Measurements from ENCODE around the gene TNNC1. TPM values are rescaled to one million over a fixed set of nuclear protein-coding genes. Genes with fewer than 3 reads are reported as not detected.

TNNC1 gene
- total and polyA plus RNA-seq, 2 donors (not counting 1 experiment from before 2014, with no cell fraction given): 1.1 to 5.4 TPM

DNA sequence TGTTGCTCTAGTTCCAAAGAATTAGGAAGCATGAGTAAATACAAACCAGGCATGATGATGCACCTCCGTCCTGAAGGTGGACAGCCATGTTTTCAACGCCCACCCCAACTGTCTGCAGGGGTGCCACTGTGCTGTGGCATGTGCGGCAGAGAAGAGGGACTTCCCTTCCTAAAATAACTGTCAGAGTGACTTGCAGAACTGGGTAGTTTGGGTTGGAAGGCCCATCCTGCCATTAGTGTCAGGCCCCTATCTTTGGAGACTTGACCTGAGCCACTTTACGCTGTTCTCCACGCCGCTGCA, 23.9 kb upstream of the TNNC1 start:
- CTCF ChIA-PET: no interaction called here

DNA sequence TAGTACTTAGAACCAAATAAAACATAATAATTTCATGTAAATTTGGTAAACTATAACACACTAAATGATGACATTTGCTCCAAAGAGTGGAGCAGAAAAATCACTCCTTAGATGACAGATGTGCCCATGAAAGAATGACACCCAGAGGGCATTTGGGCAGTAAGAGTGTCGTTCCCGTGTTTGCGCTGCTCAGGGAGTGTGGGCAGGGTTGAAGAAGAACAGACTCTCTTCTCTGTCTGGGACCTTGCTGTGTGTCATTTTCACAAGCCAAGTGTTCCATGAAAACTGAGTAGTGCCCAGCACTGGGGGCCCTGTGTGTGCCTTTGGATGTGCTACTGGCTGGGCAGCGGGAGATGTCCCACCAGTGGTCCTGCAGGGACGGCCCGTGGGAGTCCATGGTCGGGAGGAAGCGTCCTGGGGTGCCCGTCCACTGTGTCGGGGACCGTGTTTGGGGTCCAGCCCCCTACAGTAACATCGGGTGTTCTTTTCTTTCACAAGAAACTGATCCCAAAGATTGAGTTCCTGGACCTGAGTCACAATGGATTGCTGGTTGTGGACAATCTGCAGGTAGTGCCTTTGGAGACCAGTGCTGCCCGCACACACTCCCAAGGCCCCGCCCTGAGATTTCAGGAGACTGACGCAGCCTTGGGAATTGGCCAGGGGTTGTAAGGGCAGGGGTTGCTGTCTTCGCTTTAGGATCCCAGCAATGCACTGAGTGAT, 23.4 kb upstream of the TNNC1 start:
- intact Hi-C loops (cut with micrococcal nuclease): no loop called here

More for the DNA sequence above, 23.9 kb upstream of the TNNC1 start:
- Mint-ChIP-seq H3K4me3 (no peak overlapping the region), H3K9me3 (ENCODE audit: insufficient read depth) (no peaks in the 10 kb centered on the region), H3K4me1 (no peaks in the 10 kb centered on the region), H3K27ac (no peak overlapping the region), H3K27me3 (no peaks in the 10 kb centered on the region)
- H3K4me2 ChIP-seq (replicated peaks; ENCODE audit: low read depth, low read length, poor library complexity, severe bottlenecking): no peak overlapping the region
- no peaks in the 10 kb centered on the region for H4K20me1 ChIP-seq (ENCODE audit: control insufficient read depth, insufficient read depth, low read length, poor library complexity, severe bottlenecking)
- TF ChIP-seq, protein P1, sequence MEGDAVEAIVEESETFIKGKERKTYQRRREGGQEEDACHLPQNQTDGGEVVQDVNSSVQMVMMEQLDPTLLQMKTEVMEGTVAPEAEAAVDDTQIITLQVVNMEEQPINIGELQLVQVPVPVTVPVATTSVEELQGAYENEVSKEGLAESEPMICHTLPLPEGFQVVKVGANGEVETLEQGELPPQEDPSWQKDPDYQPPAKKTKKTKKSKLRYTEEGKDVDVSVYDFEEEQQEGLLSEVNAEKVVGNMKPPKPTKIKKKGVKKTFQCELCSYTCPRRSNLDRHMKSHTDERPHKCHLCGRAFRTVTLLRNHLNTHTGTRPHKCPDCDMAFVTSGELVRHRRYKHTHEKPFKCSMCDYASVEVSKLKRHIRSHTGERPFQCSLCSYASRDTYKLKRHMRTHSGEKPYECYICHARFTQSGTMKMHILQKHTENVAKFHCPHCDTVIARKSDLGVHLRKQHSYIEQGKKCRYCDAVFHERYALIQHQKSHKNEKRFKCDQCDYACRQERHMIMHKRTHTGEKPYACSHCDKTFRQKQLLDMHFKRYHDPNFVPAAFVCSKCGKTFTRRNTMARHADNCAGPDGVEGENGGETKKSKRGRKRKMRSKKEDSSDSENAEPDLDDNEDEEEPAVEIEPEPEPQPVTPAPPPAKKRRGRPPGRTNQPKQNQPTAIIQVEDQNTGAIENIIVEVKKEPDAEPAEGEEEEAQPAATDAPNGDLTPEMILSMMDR (IDR thresholded peaks at IDR 0.05): no peak
- TF ChIP-seq EZH2 (IDR thresholded peaks at IDR 0.05; ENCODE audit: borderline replicate concordance, insufficient read depth, low read depth, low read length, poor library complexity, severe bottlenecking): no peak
- no peak overlapping the region for H2AFZ ChIP-seq (ENCODE audit: insufficient read depth, low read depth, low read length, poor library complexity, severe bottlenecking)
- WGBS (ENCODE audit: insufficient coverage): 97% methylated on average over 5 of the region's 6 CpGs
- H3K4me3 ChIP-seq (ENCODE audit: control extremely low read depth in 1 of 5, extremely low read depth in 1 of 5, insufficient read depth in 1 of 5, low read depth in 2 of 5, low read length in 4 of 5): no peak overlapping the region
- no peak overlapping the region for H3K27ac ChIP-seq (ENCODE audit: low read length in 2 of 2)
- no peak overlapping the region for H3K9ac ChIP-seq (ENCODE audit: low read length)
- no peaks in the 10 kb centered on the region for H3K4me1 ChIP-seq (ENCODE audit: control insufficient read depth in 2 of 2, insufficient read depth in 2 of 2, low read length in 2 of 2)
- no peak for DNase-seq
- POLR2A ChIA-PET: no interaction called here
- intact Hi-C loops (cut with micrococcal nuclease): no loop called here
- no peak for ATAC-seq (ENCODE audit: low read depth)
- H3K9me3 ChIP-seq (ENCODE audit: control extremely low read depth in 1 of 3, control insufficient read depth in 2 of 3, insufficient read depth in 1 of 3, low read length in 2 of 3): no peaks in the 10 kb centered on the region
- no peaks in the 10 kb centered on the region for H3K79me2 ChIP-seq (ENCODE audit: control insufficient read depth, insufficient read depth, low read length)
- H3K36me3 ChIP-seq (replicated peaks in 1 of 2; ENCODE audit: control extremely low read depth in 1 of 2, control insufficient read depth in 1 of 2, extremely low read depth in 1 of 2, insufficient read depth in 2 of 2, low read length in 1 of 2): peaks cover 4 to 79% of the 10 kb centered on the region in 2 experiments
- no peaks in the 10 kb centered on the region for H3K27me3 ChIP-seq (replicated peaks in 1 of 4; ENCODE audit: control extremely low read depth in 1 of 4, control insufficient read depth in 3 of 4, insufficient read depth in 4 of 4, low read length in 3 of 4)

More for the DNA sequence above, 23.4 kb upstream of the TNNC1 start:
- H3K9ac ChIP-seq (ENCODE audit: low read length): no peak overlapping the region
- H3K27me3 Mint-ChIP-seq: no peaks in the 10 kb centered on the region
- no peak overlapping the region for H3K4me3 Mint-ChIP-seq
- ATAC-seq (ENCODE audit: low read depth) (no peak), DNase-seq (no peak)
- H3K4me3 ChIP-seq (ENCODE audit: control extremely low read depth in 1 of 5, extremely low read depth in 1 of 5, insufficient read depth in 1 of 5, low read depth in 2 of 5, low read length in 4 of 5): no peak overlapping the region
- no peak overlapping the region for H3K27ac Mint-ChIP-seq
- no peaks in the 10 kb centered on the region for H3K9me3 Mint-ChIP-seq (ENCODE audit: insufficient read depth)
- peaks cover 1% of the 10 kb centered on the region for H3K79me2 ChIP-seq (ENCODE audit: control insufficient read depth, insufficient read depth, low read length)
- ChIA-PET CTCF (no interaction called here), POLR2A (no interaction called here)
- peaks cover 4 to 80% of the 10 kb centered on the region in 2 experiments for H3K36me3 ChIP-seq (replicated peaks in 1 of 2; ENCODE audit: control extremely low read depth in 1 of 2, control insufficient read depth in 1 of 2, extremely low read depth in 1 of 2, insufficient read depth in 2 of 2, low read length in 1 of 2)
- no peak overlapping the region for H2AFZ ChIP-seq (ENCODE audit: insufficient read depth, low read depth, low read length, poor library complexity, severe bottlenecking)
- no peaks in the 10 kb centered on the region for H3K27me3 ChIP-seq (replicated peaks in 1 of 4; ENCODE audit: control extremely low read depth in 1 of 4, control insufficient read depth in 3 of 4, insufficient read depth in 4 of 4, low read length in 3 of 4)
- no peak overlapping the region for H3K4me2 ChIP-seq (replicated peaks; ENCODE audit: low read depth, low read length, poor library complexity, severe bottlenecking)
- no peaks in the 10 kb centered on the region for H3K4me1 ChIP-seq (ENCODE audit: control insufficient read depth in 2 of 2, insufficient read depth in 2 of 2, low read length in 2 of 2)
- H4K20me1 ChIP-seq (ENCODE audit: control insufficient read depth, insufficient read depth, low read length, poor library complexity, severe bottlenecking): no peaks in the 10 kb centered on the region
- no peaks in the 10 kb centered on the region for H3K9me3 ChIP-seq (ENCODE audit: control extremely low read depth in 1 of 3, control insufficient read depth in 2 of 3, insufficient read depth in 1 of 3, low read length in 2 of 3)
- WGBS (ENCODE audit: insufficient coverage): 99% methylated on average over 16 of the region's 16 CpGs
- TF ChIP-seq, protein P1 (IDR thresholded peaks at IDR 0.05): no peak
- TF ChIP-seq EZH2 (IDR thresholded peaks at IDR 0.05; ENCODE audit: borderline replicate concordance, insufficient read depth, low read depth, low read length, poor library complexity, severe bottlenecking): no peak
- no peaks in the 10 kb centered on the region for H3K4me1 Mint-ChIP-seq
- no peak overlapping the region for H3K27ac ChIP-seq (ENCODE audit: low read length in 2 of 2)
